K562 (cell line): ENCODE data around the gene TSPAN15. TPM values are rescaled to one million over a fixed set of nuclear protein-coding genes. Genes with fewer than 3 reads are reported as not detected.

Experiments used
- ARID2 ChIP-seq: fragments of 450-650 bp; IDR thresholded peaks from 2 replicates; pipeline ENCODE4 v1.6.1; 2017; ENCODE audit warnings: antibody characterized with exemption, mild to moderate bottlenecking
- ATF1 ChIP-seq, 2 experiments: fragments of 450-650 bp in 1 of 2; IDR thresholded peaks; 2 replicates each; pipeline ENCODE4 v1.6.1; 2016; ENCODE audit warnings: missing compliant biosample characterization in 1 of 2, missing genetic modification characterization in 1 of 2
- CXXC5 ChIP-seq: fragments of 250-450 bp; sonication (Bioruptor Pico); IDR thresholded peaks from 2 replicates; pipeline ENCODE4 v1.8.0; 2022; ENCODE audit warnings: inconsistent platforms, mild to moderate bottlenecking, moderate library complexity
- ELF4 ChIP-seq: fragments of 450-650 bp; formaldehyde crosslinking; IDR thresholded peaks from 2 replicates; pipeline ENCODE4 v1.4.0; 2022; ENCODE audit warnings: missing genetic modification characterization
- KLF6 ChIP-seq: fragments of 250-450 bp; sonication (Bioruptor Pico); IDR thresholded peaks from 2 replicates; pipeline ENCODE4 v1.4.0; 2020; ENCODE audit warnings: mild to moderate bottlenecking, moderate library complexity, borderline replicate concordance
- MECOM ChIP-seq: fragments of 250-450 bp; sonication (Bioruptor Pico); IDR thresholded peaks from 2 replicates; pipeline ENCODE4 v1.8.0; 2022; ENCODE audit warnings: inconsistent platforms
- NFE2L1 ChIP-seq: fragments of 450-650 bp; IDR thresholded peaks from 2 replicates; pipeline ENCODE4 v1.6.1; 2016; ENCODE audit warnings: missing genetic modification characterization, low read depth, mild to moderate bottlenecking, missing compliant biosample characterization, moderate library complexity, borderline replicate concordance
- OTX1 ChIP-seq: fragments of 450-650 bp; formaldehyde crosslinking; IDR thresholded peaks from 2 replicates; pipeline ENCODE4 v1.4.0; 2022; ENCODE audit warnings: mild to moderate bottlenecking
- SMAD3 ChIP-seq: fragments of 450-650 bp; formaldehyde crosslinking; conservative IDR thresholded peaks from 2 replicates; pipeline ENCODE4 v1.4.0; 2020; ENCODE audit warnings: mild to moderate bottlenecking
- SREBF2 ChIP-seq: sonication (generic); formaldehyde crosslinking; IDR thresholded peaks from 2 replicates; pipeline ENCODE4 v1.4.0; 2020; ENCODE audit warnings: mild to moderate bottlenecking, missing genetic modification reagents
- U2AF2 ChIP-seq: fragments of 200-400 bp; formaldehyde crosslinking; optimal IDR thresholded peaks from 2 replicates; pipeline ENCODE3; 2017; ENCODE audit warnings: low read depth, mild to moderate bottlenecking, low read length
- ZNF165 ChIP-seq: fragments of 250-450 bp; sonication (Bioruptor Pico); IDR thresholded peaks from 2 replicates; pipeline ENCODE4 v1.4.0; 2020; ENCODE audit warnings: borderline replicate concordance
- ZNF644 ChIP-seq: fragments of 200-800 bp; sonication (Bioruptor generic); IDR thresholded peaks from 2 replicates; pipeline ENCODE4 v1.6.1; 2016; ENCODE audit warnings: low read depth, missing genetic modification characterization, missing compliant biosample characterization
- ZNF76 ChIP-seq: fragments of 250-450 bp; sonication (Bioruptor Pico); IDR thresholded peaks from 2 replicates; pipeline ENCODE4 v1.4.0; 2020; ENCODE audit warnings: mild to moderate bottlenecking, moderate library complexity, borderline replicate concordance
- ZNF766 ChIP-seq: fragments of 200-800 bp; sonication (Bioruptor generic); conservative IDR thresholded peaks from 2 replicates; pipeline ENCODE4 v1.6.1; 2016; ENCODE audit warnings: missing genetic modification characterization, missing compliant biosample characterization
- ZNF785 ChIP-seq: fragments of 250-450 bp; sonication (Bioruptor Pico); IDR thresholded peaks from 2 replicates; pipeline ENCODE4 v1.4.0; 2020; ENCODE audit warnings: mild to moderate bottlenecking
- polyA plus RNA-seq, 8 experiments: library from polyadenylated mRNA; depleted of rRNA in 4 of 8; stranded (reverse) in 5 of 8; unstranded in 3 of 8; fragments of >200 nt; fragmentation: Nextera tagmentation in 2 of 8; fragmentation: Illumina TruSeq in 1 of 8; extraction: Ambion mirVana in 2 of 8; extraction: Trizol in 1 of 8; gene quantifications; 2 replicates each; pipeline versions ENCODE4 v1.2.1 to v1.2.3, GENCODE V29; 2011 to 2014; ENCODE audit warnings: inconsistent platforms in 1 of 8, missing spikeins in 1 of 8
- total RNA-seq, 7 experiments: library from RNA; depleted of rRNA in 6 of 7; stranded (reverse); fragments of >200 nt in 6 of 7; fragmentation: Illumina TruSeq in 2 of 7; extraction: Trizol in 2 of 7; gene quantifications; 2 replicates each; pipeline versions ENCODE4 v1.2.1 to v1.2.3, GENCODE V29; 2011 to 2021; ENCODE audit warnings: low replicate concordance in 1 of 7
- TF ChIP-seq, protein P1 (sequence below): fragments of 250-450 bp; sonication (Bioruptor Pico); IDR thresholded peaks from 2 replicates; pipeline ENCODE4 v1.4.0; 2020
- TF ChIP-seq, protein P2 (sequence below), 2 experiments: fragments of 150-350 bp in 1 of 2; IDR thresholded peaks; 2 replicates each; pipeline ENCODE4 v1.6.1; 2012 to 2016; ENCODE audit warnings: low read depth in 2 of 2, low read length in 2 of 2, mild to moderate bottlenecking in 1 of 2, moderate library complexity in 1 of 2
- TF ChIP-seq, protein P3 (sequence below): fragments of 250-450 bp; sonication (Bioruptor Pico); IDR thresholded peaks from 2 replicates; pipeline ENCODE4 v1.4.0; 2020; ENCODE audit warnings: mild to moderate bottlenecking
- TF ChIP-seq, protein P4 (sequence below): fragments of 250-450 bp; sonication (Bioruptor Pico); IDR thresholded peaks from 2 replicates; pipeline ENCODE4 v1.5.0; 2020; ENCODE audit warnings: mild to moderate bottlenecking

Gene TSPAN15
- total and polyA plus RNA-seq, 9 of the 15 experiments (the other 6 are each of a cell fraction or from before 2014, with no cell fraction given) = 0.33 to 1.0 (median 0.45) TPM; not detected in 2

DNA sequence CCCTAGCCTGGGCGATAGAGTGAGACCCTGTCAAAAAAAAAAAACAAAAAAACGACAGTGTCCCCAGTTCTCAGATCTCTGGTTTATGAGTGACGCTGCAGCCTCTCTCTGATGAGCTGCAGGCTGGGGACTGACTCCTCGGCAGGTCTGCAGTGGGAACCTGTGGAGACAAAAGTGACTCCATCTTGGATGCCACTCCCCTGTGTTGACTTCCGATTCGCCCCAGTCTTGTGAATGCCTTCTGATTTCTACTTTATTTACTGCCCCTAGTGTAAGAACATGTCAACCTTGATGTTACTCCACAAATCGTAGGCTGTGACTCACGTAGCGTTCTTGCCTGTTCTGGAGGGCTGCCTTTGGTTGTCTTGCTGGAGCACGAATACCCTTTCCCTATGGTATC is 40.8 kb upstream of the TSPAN15 start (continued):
- TF ChIP-seq, protein P1, sequence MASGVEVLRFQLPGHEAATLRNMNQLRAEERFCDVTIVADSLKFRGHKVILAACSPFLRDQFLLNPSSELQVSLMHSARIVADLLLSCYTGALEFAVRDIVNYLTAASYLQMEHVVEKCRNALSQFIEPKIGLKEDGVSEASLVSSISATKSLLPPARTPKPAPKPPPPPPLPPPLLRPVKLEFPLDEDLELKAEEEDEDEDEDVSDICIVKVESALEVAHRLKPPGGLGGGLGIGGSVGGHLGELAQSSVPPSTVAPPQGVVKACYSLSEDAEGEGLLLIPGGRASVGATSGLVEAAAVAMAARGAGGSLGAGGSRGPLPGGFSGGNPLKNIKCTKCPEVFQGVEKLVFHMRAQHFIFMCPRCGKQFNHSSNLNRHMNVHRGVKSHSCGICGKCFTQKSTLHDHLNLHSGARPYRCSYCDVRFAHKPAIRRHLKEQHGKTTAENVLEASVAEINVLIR (CRISPR knock-in tag) = peak; percentile 57; the same call in 1 of the 2 replicates
- no peak for TF ChIP-seq SREBF2 (CRISPR knock-in tag)
- 0 out of 2 replicates have a peak, but pooled peaks have one; percentile 24 for TF ChIP-seq ELF4
- TF ChIP-seq ZNF76 (CRISPR knock-in tag) = 0 out of 2 replicates have a peak, but pooled peaks have one; percentile 55
- TF ChIP-seq, protein P2, sequence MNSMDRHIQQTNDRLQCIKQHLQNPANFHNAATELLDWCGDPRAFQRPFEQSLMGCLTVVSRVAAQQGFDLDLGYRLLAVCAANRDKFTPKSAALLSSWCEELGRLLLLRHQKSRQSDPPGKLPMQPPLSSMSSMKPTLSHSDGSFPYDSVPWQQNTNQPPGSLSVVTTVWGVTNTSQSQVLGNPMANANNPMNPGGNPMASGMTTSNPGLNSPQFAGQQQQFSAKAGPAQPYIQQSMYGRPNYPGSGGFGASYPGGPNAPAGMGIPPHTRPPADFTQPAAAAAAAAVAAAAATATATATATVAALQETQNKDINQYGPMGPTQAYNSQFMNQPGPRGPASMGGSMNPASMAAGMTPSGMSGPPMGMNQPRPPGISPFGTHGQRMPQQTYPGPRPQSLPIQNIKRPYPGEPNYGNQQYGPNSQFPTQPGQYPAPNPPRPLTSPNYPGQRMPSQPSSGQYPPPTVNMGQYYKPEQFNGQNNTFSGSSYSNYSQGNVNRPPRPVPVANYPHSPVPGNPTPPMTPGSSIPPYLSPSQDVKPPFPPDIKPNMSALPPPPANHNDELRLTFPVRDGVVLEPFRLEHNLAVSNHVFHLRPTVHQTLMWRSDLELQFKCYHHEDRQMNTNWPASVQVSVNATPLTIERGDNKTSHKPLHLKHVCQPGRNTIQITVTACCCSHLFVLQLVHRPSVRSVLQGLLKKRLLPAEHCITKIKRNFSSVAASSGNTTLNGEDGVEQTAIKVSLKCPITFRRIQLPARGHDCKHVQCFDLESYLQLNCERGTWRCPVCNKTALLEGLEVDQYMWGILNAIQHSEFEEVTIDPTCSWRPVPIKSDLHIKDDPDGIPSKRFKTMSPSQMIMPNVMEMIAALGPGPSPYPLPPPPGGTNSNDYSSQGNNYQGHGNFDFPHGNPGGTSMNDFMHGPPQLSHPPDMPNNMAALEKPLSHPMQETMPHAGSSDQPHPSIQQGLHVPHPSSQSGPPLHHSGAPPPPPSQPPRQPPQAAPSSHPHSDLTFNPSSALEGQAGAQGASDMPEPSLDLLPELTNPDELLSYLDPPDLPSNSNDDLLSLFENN (IDR thresholded peaks at IDR 0.05; ENCODE audit: low read depth in 2 of 2, low read length in 2 of 2) = no peak
- TF ChIP-seq ZNF766 = peak; percentile 85; the same call in 1 of the 2 replicates
- TF ChIP-seq ATF1 (CRISPR knock-in tag; IDR thresholded peaks at IDR 0.05) = no peak
- peak; percentile 38; the same call in 1 of the 2 replicates for TF ChIP-seq ATF1 (tag; IDR thresholded peaks at IDR 0.05)
- TF ChIP-seq SMAD3 (CRISPR knock-in tag) = peak; percentile 88; the same call in 1 of the 2 replicates
- TF ChIP-seq ARID2 = no peak
- TF ChIP-seq NFE2L1 = 0 out of 2 replicates have a peak, but pooled peaks have one; percentile 25
- TF ChIP-seq, protein P3, sequence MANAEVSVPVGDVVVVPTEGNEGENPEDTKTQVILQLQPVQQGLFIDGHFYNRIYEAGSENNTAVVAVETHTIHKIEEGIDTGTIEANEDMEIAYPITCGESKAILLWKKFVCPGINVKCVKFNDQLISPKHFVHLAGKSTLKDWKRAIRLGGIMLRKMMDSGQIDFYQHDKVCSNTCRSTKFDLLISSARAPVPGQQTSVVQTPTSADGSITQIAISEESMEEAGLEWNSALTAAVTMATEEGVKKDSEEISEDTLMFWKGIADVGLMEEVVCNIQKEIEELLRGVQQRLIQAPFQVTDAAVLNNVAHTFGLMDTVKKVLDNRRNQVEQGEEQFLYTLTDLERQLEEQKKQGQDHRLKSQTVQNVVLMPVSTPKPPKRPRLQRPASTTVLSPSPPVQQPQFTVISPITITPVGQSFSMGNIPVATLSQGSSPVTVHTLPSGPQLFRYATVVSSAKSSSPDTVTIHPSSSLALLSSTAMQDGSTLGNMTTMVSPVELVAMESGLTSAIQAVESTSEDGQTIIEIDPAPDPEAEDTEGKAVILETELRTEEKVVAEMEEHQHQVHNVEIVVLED (CRISPR knock-in tag) = peak; percentile 63; the same call in 1 of the 2 replicates
- no peak for TF ChIP-seq ZNF785
- TF ChIP-seq, protein P4, sequence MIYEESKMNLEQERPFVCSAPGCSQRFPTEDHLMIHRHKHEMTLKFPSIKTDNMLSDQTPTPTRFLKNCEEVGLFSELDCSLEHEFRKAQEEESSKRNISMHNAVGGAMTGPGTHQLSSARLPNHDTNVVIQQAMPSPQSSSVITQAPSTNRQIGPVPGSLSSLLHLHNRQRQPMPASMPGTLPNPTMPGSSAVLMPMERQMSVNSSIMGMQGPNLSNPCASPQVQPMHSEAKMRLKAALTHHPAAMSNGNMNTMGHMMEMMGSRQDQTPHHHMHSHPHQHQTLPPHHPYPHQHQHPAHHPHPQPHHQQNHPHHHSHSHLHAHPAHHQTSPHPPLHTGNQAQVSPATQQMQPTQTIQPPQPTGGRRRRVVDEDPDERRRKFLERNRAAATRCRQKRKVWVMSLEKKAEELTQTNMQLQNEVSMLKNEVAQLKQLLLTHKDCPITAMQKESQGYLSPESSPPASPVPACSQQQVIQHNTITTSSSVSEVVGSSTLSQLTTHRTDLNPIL = peak; percentile 61; the same call in 1 of the 2 replicates
- TF ChIP-seq MECOM (CRISPR knock-in tag) = peak; percentile 88
- TF ChIP-seq KLF6 (CRISPR knock-in tag) = peak; percentile 96
- TF ChIP-seq ZNF165 = peak; percentile 64; the same call in 1 of the 2 replicates
- peak; percentile 93 for TF ChIP-seq ZNF644 (tag)
- peak; percentile 69 for TF ChIP-seq CXXC5
- no peak for TF ChIP-seq U2AF2
- TF ChIP-seq OTX1 (CRISPR knock-in tag) = peak; percentile 50; the same call in 1 of the 2 replicates
